NCI-H748 (cell line): ENCODE measurements around the gene TGM2.
"Not testable (repeated sequence)": the region's sequence is repeated elsewhere in the genome, so short reads cannot be mapped to it uniquely, and the experiment has no call there.

Experiments
- DNase-seq: peaks from one replicate; lab custom pipeline; 2025; ENCODE audit not compliant: unreplicated experiment; lab: John Stamatoyannopoulos, UW

The TGM2 gene

DNA sequence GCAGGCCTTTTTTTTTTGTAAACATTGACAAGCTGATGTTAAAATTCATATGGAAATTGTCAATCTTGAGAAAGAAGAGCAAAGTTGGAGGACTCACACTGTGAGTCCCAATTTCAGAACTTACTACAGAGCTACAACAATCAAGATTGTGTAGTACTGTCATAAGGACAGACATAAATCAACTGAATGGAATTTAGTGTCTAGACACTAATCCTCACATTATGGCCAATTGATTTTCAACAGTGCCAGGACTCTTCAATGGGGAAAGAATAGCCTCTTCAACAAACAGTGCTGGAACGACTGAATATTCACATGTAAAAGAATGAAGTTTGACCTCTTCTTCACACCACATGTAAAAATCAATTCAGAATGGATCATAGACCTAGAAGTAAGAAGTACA is 60.8 kb downstream of the TGM2 start:
- DNase-seq: no peak

DNA sequence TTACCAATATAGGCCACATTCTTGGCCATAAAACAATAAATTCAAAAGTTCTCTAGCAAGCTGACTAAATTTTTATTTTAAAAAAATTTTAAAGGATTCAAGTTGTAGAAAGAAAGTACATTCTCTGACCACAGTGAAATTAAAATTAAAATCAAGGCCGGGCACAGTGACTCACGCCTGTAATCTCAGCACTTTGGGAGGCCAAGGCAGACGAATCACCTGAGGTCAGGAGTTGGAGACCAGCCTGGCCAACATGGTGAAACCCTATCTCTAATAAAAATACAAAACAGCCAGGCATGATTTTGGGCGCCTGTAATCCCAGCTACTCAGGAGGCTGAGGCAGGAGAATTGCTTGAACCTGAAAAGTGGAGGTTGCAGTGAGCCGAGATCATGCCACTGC is 62.9 kb downstream of the TGM2 start:
- DNase-seq: not testable (repeated sequence)

DNA sequence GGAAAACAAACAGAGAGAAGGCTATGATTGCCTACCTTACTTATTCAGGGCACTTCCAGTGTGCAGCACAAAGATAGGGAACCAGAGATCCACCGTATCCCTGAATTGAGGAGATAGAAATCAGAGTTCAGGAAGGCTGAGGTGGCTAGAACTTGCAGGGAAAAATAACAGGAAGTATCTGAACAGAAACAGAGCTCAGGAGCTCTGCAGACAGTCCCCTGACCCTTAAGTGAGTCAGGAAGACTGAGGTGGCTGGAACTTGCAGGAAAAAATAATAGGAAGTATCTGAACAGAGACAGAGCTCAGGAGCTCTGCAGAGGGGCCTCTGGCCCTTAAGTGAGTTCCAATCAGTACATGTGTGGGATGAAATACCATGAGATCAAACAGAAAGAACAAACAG is 66.1 kb downstream of the TGM2 start:
- DNase-seq: no peak

DNA sequence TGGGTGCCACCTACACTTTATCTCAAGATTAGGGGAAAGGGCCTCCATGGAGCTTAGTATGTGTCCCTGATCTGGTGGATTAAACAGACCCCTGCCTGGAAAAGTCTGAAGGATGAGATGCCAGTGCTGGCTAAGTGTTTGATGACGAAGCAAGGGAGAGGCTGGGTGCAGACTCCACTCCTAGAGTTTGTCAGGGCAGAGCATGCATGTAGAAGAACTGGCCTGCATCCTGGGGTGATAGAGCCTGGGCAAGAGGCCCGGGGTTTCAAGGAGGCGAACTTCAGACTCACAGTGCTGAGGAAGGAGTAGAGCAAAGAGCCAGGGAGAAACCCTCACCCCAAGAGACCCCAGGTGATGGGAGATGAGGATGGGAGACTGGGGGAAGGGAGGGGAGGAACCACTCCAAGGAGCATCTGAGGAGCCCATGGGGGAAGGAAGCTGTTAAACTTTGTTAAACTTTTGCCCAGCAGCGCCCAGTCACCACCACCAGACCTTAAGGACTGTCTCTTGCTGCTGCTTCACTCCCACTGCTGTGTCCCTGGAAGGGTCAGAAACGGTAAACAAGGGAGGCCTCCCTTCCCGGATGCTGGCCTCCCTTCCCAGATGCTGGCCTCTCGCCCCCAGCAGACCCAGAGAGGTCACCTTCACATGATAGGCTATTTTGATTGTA is 69.9 kb downstream of the TGM2 start:
- no peak for DNase-seq

DNA sequence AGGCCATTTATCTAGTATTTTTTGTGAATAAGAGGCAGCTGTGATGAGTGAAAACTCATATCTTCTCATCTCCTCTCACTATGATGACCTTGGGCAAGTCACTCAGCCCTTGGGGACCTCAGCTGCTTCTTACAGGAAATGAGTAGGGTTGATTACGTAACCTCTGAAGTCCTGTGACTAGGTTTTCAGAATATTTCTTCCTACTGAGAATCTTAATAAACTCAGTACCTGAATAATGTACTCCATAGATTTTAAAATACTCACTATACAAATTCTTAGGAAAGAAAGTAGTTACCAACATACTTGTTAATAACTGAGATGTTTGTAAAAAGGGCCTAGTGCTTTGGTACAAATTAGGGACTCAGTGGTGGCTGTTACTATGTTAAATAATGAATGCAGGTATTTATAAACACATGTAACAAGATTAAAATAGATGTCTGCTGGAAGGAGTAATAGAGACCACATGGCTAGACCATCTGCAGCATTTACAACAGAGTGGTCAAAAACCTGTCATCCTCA is 70.6 kb downstream of the TGM2 start:
- DNase-seq: no peak

DNA sequence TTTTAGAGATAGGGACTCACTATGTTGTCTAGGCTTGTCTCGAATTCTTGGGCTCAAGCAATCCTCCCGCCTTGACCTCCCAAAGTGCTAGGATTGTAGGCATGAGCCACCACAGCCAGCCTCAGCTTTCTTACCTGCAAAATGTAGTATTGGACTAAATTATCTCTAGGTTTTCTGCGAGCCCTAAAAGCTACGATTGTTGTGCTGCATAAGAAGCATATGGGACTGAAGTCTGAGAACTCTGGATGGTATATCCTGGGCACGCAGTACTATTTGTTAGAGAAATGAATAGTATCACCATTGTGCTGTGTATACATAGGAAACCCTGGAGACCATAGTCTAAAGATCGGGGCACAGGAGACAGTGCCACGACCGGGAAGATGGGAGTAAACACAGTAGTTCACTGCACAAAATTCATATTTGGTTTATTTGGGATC is 71.4 kb downstream of the TGM2 start:
- no peak for DNase-seq

DNA sequence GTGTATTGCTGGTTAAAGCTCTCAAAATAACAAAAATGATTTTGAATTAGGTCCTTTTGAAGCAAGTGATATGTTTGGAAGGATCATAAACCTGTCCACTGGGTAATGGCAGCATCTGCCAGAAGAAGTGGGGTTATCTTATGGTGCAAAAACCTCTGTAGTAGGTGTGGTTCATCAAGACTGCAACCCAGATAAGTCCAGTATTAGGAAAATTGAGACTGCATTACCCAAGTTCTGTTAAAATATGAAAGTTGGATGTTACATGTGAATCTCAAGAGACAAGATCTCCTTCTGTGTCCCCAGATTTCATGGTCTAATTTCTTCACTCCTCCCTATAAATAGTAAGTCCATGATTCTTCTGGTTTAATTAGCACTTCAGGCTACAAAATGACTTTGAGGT is 72.2 kb downstream of the TGM2 start:
- DNase-seq: no peak

DNA sequence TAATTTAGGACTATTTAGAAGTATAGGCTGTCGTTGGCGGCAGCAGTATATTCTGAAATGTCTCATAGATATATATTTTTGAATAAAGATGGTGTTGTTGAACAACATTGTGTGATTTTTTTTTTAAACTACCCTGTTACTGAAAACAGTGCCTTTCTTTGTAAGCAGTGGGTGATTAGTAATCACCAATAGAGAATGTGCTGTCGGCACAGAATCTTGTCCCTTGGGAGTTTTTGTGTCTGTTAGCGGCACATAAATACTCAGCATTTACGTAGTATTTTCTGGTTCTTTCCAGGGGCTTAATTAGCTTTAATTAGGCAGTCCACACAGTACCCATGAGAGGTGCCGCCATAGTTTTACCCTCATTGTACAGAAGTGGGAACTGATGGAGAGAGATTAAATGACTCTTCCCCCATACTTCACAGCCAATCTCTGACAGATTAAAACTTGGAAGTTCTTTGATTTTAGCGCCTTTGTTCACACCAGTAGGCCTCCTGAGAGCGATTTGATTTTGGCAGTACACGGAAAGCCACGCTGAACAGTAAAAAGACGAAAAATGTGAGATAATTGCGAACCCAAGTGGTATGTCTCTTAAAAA is 72.7 kb downstream of the TGM2 start:
- peak; percentile 17 for DNase-seq

DNA sequence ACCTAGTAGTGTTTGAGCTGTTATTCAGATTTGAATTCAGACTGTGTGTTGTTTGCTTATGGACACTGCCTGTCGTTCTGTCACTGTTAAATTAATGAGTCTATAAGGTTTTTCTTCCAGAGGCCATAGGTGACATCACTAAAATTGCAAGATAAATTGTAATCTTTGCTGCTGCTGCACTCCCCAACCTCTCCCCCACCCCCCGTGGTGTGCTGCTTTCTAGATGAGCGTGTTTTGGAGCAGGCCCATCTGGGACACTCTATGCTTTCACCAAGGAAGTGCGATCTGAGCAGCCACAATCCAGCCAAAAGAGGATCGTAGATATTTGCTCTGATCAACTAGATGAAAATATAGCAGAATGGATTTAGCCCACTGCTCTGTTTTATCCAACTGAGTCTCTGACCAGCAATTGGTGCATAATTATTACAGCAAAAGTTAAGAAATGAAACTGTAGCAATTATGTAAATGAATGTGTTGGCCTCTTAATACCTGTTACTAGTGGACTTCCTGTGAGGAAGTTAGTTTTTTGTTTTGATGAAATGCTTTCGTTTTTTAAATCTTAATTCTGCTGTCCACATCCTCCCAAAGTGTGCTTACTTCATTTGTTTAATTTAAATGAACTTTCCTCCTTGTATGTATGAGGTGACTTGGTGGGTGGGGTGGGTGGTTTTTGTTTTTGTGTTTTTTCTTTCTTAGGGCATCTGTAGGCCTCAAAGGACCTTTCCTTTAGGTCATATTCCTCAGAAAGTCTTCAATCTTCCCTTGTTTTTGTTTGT is 73.4 kb downstream of the TGM2 start:
- DNase-seq: no peak

DNA sequence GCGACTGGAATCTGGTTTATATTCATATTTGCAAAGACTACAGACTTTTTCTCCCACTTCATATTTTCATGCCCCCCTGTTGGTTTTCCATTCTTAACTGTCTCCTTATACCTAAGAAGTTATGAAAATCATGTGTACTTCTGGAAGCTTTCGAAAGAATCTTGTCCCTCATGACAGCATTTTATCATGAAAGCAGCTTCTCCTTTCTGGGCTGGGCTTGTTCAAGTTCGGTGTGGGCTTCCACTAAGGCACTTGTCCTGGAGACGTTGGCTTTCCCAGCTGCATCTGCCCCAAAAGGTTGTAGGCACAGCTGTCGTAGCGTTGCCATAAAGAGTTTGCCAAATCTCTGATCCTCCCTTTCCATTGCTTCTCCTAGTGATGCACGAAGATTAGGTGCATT is 75.0 kb downstream of the TGM2 start:
- no peak for DNase-seq

DNA sequence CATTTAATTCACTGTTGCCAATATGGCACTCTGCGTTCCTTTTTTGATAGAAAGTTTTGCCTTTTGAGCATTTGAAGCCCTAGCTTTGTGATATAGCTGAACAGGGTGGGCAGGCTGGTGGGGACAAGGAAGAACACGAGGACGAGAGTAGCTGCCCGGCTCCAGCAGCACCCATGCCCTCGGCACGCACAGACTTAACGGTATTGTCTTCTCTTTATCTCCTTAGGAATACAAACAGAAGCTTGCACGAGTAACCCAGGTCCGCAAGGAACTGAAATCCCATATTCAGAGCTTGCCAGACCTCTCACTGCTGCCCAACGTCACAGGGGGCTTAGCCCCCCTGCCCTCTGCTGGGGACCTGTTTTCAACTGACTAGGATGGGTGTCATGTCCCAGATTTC is 75.6 kb downstream of the TGM2 start:
- DNase-seq: no peak

DNA sequence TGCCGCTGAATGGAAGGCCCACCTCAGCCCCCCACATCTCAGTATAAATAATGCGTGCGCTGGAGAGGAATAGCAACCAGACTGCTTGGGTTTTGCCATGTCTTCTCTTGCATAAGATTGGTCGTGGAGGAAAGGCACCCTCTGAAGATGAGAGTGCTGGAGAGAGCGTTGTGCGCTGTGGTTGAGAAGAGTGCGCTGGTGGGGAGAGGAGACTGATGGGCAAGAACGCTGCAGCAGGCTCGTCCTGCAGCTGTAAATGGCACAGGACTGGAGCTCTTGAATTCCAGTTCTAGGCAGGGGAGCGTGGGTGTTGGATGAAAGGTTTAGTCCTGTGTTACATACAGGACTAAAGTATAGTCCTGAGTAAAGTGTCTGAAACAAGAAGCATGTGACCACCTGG is 80.0 kb downstream of the TGM2 start:
- DNase-seq: no peak

DNA sequence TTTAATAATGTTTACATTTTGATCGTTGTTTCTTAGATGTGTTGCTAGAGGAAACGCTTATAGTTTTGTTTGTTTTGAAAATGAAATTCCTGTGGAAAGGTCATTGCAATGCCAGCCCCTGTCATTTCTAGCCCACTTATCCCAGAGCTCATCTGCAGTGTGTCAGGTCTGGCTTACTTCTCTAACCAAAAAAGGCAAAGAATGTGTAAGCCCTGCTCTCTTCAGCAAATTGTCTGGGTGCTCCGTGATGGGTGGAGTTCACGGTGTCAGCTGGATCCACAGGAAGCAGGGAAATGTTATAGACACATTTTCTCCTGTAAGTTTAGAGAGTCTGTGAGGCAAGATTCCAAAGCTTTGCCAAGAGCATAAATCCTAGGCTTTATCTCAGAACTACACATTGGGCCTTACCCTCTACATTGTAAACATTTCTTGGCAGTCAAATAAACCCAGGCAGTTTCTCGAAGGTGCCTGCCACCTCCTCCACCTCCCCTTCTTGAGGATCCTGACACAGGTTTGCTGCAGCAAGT is 80.6 kb downstream of the TGM2 start:
- no peak for DNase-seq

DNA sequence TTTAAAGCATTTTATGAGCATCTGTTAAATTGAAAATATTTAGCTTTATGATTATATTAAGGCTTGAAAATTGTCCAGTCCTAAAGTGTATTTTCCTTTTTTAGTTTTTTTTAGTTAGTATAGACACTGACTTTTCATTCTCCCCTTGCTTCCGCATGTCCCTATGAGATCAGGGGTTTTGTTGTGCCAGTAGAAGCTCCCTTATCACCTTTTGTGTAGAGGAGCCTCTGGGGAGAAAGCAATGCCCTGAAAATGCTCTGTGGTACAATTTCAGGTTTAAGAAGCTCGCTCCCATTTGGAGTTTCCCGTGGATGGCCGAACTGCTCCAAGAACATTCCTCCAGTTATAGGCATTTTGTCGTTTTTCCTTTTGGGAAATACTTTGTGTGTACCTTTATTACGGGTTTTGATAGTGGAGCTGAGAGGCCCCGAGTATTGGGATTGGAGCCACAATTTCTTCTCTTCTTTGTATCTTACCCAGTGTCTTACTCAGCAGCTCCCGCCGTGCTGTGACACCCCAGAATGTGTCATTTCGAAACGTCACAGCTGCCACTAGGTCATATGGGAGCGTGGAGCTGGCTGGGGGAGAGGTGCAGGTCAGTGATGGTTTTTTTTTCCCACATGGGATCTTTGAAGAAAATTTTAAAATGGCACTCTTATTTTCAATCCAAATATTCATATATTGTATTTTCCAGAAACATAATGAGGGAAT is 81.6 kb downstream of the TGM2 start:
- DNase-seq: no peak

DNA sequence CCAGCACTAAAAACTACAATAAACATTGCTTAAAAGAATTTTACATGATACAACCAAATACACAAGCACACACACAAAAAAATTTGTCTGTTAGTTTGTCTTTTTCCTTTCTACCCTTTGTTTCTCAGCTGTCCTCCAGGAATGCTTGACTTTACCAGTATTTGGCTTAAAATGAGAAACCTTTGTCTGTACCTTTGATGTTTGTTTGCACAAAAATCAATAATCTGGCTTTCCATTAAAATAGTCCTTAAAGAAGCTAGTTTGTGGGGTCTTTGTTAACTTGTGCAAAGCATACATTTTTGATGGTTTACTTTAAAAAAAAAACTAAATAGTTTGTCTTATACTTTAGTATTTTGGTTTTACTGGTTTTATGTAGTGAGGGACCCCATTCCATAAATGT is 82.2 kb downstream of the TGM2 start:
- no peak for DNase-seq

DNA sequence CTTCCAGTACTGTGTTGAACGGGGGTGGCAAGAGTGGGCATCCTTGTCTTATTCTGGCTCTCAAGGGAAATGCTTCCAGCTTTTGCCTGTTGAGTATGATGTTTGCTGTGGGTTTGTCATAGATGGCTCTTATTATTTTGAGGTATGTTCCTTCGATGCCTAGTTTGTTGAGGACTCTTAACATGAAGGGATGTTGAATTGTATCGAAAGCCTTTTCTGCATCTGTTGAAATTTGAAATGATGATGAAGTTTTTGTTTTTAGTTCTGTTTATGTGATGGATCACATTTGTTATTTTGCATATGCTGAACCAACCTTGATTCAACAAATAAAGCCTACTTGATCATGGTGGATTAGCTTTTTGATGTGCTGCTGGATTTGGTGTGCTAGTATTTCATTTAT is 83.5 kb downstream of the TGM2 start:
- no peak for DNase-seq

DNA sequence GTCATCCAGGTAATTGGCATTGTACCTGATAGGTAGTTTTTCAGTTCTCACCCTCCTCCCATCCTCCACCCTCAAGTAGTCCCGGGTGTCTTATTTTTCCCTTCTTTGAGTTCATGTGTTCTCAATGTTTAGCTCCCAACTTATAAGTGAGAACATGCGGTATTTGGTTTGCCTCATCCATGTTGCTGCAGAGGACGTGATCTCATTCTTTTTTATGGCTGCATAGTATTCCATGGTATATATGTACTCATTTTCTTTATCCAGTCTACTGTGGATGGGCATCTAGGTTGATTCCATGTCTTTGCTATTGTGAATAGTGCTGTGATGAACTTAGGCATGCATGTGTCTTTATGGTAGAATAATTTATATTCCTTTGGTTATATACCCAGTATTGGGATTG is 85.7 kb downstream of the TGM2 start:
- no peak for DNase-seq

DNA sequence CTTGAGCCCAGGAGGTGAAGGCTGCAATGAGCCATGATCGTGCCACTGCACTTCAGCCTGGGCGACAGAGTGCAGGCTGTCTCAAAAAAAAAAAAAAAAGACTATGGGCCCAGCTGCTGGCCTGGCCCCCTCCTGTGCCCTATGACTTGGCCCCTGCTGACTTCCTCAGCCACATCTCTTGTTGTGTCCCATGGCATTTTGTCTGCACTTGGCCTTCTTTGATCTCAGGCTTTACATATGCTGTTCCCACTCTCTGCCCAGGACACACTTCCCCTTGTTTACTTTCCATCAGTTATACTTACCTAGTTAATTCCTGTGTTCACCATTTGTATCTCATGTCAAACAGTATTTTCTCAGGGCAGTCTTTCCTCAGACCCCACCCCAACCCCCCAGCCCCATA is 87.0 kb downstream of the TGM2 start:
- no peak for DNase-seq
